Measurements from ENCODE around the gene KCTD2. TPM values are rescaled to one million over a fixed set of nuclear protein-coding genes. Genes with fewer than 3 reads are reported as not detected.
"Not testable (repeated sequence)": the region's sequence is repeated elsewhere in the genome, so short reads cannot be mapped to it uniquely, and the experiment has no call there.

Gene KCTD2
- total RNA-seq, 1 donor from 2014 or later = 29.6 TPM

GRCh38 chr17:75020331-75021110 is 26.5 kb upstream of the KCTD2 start:
- DNase-seq (ENCODE audit: low read depth) = no peak

DNA sequence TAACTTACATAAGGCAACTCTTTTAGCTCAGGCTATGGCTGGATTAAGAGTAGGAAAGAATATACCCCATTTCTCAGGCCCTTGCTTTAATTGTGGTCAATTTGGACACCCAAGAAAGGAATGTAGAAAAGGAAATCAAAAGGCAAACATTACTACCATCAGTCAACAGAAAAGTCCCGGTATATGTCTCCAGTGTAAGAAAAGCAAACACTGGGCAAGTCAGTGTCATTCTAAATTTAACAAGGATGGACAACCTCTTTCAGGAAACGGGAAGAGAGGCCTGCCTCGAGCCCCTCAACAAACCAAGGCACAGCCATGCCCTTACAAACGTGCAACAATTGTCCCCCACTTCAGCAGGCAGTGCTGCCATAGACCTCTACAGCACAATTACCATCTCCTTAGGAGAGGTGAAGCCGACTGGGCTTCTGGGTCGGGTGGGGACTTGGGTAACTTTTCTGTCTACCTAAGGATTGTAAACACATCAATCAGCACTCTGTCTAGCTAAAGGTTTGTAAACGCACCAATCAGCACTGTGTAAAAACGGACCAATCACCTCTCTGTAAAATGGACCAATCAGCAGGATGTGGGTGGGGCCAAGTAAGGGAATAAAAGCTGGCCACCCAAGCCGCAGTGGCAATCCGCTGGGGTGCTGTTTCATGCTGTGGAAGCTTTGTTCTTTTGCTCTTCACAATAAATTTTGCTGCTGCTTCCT is 22.2 kb upstream of the KCTD2 start:
- no peak for DNase-seq (ENCODE audit: low read depth)

DNA sequence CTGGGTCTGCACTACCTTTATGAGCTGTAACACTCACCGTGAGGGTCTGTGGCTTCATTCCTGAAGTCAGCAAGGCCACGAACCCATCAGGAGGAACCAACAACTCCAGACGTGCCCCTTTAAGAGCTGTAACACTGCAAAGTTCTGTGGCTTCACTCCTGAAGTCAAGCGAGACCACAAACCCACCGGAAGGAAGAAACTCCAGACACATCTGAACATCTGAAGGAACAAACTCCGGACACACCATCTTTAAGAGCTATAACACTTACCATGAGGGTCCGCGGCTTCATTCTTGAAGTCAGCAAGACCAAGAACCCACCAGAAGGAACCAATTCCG is 21.7 kb upstream of the KCTD2 start:
- not testable (repeated sequence) for DNase-seq (ENCODE audit: low read depth)

GRCh38 chr17:75026650-75027049 is 20.4 kb upstream of the KCTD2 start:
- not testable (repeated sequence) for DNase-seq (ENCODE audit: low read depth)

- DNase-seq (ENCODE audit: low read depth) = no peak
These were observed 16.9 kb upstream of the KCTD2 start for GRCh38 chr17:75030161-75030560.

- peak; percentile 62 for DNase-seq (ENCODE audit: low read depth)
These were observed 14.9 kb upstream of the KCTD2 start for GRCh38 chr17:75031972-75032719.

DNA sequence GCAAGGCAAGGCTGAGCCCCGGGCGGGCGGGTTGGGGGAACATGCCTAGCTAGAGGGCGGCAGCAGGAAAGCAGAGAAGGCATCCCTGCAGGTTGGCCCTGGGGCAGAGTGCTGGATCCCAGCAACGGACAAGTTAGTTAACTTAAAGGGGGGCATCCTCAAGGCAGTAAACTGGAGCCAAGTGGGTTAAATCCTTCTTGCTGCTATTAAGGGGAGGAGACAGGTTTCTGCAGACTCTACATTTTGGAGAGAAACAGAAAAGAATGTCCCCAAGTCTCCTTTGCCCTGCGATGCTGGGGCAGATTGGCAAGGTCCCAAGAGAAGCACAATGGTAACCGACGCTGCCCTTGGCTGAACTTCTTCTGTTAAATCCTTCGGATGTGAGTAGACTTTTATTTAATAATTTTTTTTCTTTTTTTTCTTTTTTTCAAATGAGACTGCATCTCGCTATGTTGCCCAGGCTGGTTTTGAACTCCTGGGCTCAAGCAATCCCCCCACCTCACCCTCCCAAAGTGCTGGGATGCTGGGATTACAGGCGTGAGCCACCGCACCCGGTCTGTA is 14.2 kb upstream of the KCTD2 start:
- DNase-seq (ENCODE audit: low read depth) = no peak

DNA sequence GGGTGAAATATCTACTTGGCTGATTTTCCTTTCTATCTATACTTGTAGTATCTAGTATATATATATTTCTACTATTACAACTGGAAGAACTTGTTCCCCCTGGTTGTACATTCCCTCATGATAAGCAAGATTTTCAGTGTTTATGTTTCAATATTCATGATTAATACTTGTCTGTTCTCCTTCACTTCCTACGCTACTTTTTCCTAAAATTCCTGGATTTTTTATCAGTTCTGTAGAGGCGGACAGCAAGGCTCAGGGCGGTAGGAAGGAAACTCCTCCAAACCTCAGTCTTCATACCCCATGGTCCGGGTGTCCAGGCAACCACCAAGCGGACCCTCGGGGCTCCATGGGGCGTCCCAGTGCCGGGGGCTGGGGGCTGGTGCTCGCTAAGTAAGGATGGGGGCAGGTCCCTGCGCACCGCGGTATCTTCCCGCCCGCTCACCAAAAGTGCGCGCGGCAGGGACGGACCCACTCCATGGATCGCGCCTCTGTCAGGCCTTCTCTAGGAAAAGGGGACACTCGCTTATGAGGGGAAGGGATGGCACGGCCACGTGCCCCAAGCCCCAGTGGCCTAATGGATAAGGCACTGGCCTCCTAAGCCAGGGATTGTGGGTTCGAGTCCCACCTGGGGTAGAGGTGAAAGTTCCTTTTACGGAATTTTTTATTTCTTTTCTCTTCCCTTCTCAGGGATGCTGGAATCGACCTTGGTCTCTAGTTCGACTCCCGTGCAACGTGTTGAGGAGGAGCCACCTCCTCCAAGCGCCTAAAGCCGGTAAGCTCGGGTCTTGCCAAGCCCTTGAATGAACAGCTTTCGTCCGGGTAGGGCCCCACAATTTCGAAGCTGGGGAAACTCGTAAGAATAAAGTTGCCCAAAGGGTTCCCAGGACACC is 13.4 kb upstream of the KCTD2 start:
- DNase-seq (ENCODE audit: low read depth) = peak; percentile 79

DNA sequence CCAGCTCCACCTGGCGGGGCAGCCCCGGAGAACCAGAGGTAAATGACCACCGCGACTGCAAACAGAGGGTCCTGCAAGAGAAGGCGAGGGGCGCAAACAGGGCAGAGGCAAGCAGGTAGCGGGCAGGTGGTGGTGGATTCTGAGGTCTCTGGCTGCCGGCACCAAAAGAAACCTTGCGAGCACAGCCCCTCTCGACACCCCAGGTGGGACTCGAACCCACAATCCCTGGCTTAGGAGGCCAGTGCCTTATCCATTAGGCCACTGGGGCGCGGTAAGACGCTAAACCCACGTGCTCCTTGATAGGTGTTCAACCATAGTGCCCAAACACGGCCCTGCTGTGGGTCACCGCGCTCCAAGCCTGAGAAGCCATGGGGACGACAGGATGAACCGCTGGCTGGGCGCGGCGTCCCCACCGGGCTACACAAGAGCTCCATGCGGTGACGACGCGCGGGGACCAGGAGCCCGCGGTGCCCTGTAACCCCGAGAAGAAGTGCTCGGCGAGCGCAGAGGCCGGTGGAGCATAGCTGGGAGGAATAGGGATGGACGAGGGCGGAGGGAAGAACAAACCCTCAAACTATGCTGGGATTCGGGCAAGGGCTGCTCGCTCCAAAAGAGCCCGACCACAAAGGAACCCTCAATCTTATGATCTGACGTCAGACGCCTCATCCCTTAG is 12.7 kb upstream of the KCTD2 start:
- peak; percentile 74 for DNase-seq (ENCODE audit: low read depth)

GRCh38 chr17:75036643-75037268 is 10.3 kb upstream of the KCTD2 start:
- no peak for DNase-seq (ENCODE audit: low read depth)

- DNase-seq (ENCODE audit: low read depth) = no peak
These were observed 7.8 kb upstream of the KCTD2 start for GRCh38 chr17:75039238-75039637.

GRCh38 chr17:75041656-75042280 is 5.3 kb upstream of the KCTD2 start:
- DNase-seq (ENCODE audit: low read depth) = no peak

DNA sequence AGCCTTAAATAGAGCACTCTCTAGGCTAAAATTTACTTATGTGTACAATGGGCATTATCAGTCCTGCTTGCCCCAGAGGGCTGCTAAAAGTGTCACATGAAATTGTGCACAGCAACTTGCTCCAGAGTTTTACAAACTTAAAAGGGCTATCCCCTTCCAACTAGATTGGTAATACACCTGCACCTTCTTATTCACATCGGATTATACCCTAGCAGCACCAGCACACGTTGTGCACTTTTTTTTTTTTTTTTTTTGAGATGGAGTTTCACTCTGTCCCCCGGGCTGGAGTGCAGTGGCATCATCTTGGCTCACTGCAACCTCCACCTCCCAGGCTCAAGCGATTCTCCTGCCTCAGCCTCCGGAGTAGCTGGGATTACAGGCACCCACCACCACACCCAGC is 3.2 kb upstream of the KCTD2 start:
- not testable (repeated sequence) for DNase-seq (ENCODE audit: low read depth)

DNA sequence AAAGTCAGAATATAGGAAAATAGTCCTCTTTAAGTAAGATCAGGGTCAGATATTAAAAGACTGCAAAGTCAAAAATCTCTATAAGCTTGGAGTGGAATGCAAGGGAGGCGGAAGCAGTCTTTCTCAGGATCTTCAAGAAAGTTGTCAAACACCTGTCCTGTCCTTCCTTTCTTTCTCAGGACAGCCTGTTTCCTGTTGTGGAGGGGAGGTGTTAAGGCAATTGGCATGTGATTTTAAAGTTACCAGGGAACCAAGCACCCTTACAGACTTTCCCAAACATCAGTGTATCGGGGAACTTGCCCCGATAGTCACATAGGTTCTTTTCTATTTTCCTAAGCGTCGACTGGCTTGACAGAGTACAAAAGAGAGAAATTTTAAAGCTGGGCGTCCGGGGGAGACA is 2.3 kb upstream of the KCTD2 start:
- no peak for DNase-seq (ENCODE audit: low read depth)

- DNase-seq (ENCODE audit: low read depth) = not testable (repeated sequence)
These were observed 1.0 kb upstream of the KCTD2 start for GRCh38 chr17:75045946-75046406.

DNA sequence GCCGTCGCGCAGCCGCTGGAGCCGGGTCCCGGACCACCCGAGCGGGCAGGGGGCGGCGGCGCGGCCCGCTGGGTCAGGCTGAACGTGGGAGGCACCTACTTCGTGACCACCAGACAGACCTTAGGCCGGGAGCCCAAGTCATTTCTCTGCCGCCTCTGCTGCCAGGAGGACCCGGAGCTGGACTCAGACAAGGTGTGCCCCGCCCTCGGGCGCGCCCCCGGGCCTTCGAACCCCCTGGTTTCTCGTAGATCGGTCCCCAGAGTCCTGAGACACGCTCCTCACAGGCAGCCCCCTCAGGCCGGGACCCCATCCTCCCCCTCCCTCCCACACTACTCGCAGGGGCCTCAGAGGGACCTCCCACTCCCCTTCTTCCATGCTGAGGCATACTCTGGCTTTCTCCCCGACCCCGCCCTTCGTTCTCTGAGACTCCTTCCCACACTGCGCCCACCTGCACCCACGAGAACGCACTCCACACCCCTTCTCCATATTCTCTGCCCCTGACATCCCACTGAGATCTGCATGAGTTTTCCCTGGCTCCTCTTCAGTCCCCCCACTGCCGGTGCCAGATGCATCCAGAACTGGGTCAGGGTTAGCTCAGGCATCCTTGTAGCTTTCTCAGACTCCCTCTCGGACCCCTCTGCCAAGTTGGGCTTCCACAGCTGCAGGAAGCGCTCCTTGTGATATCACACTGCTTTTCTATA is 523 bp downstream of the KCTD2 start:
- no peak for DNase-seq (ENCODE audit: low read depth)

DNA sequence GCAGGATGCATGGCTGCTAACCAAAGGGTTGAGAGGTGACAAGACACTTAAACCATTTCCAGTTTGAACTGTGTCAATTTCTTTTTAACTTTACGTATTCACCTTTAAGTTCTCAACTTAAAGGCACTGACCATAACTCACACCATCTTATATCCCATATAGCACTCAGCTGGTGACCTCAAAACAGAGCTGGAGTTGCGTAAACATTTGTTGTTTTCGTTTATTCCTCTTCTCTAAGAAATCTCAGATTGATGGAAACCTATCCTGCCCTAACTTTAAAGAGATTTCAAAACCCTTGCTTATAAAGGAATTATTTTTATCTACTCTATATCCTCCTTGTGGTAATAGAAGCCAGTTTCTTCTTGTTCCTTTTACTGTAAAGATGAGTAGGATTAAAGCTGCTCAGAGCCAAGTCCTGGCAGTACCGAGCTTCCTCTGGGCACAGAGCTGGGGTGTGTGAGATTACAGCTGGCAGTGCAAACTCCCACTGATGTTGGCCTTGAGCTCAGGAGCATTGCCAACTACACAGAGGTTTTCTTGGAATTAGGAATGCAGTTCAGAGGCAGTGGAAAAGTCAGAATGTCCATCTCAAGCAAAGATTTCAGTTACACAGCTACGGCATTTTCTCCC is 1.3 kb downstream of the KCTD2 start:
- DNase-seq (ENCODE audit: low read depth) = no peak

DNA sequence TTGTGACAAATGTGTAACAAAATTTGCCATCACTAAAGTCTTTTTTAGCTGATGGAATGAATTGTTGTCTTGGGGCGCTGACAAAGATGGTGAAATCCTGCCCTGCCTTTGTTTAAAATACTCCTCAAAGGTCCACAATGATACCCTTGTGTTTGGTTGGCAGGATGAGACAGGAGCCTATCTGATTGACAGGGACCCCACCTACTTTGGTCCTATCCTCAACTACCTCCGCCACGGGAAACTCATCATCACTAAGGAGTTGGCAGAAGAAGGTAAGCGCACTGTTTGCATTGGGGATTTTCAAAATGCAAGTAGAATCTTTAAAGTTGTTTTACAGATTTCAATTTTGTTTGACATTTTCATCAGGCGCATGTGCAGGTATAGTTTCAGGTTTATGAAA is 2.0 kb downstream of the KCTD2 start:
- DNase-seq (ENCODE audit: low read depth) = no peak

DNA sequence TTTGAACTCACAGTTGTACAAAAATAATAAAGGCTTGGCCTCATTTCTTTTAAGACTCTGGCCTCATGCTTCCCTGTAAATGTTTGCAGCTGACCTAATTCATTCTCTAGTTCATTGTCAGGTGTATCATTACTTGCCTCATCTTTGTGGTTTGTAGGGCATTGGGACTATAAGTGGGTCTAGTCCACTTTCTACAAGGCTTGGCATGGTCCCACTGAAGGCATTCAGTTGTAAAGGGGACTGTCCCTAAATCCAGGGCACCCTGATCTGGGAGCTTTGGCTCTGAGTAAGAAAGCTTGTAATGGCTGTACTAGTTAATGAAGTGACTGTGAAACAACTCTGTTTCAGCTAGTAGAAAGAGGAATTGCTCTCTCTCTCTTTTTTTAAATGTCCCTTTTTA is 2.7 kb downstream of the KCTD2 start:
- peak; percentile 43 for DNase-seq (ENCODE audit: low read depth)
